H9 (cell line): Measurements from ENCODE around the gene C7. TPM values are rescaled to one million over a fixed set of nuclear protein-coding genes. Genes with fewer than 3 reads are reported as not detected.

Source experiments
- DNase-seq: peaks from one replicate; pipeline ENCODE4 v3.0.0-alpha.2; 2017
- H2AFZ ChIP-seq: one replicate; pipeline ENCODE4 v1.6.1; 2013; ENCODE audit warnings: mild to moderate bottlenecking, low read length, control low read depth, moderate library complexity
- H2AK5ac ChIP-seq: 2 replicates; pipeline ENCODE4 v1.6.1; 2013; ENCODE audit warnings: low read length, control low read depth, mixed read lengths; ENCODE audit not compliant: insufficient read length
- H2BK120ac ChIP-seq: one replicate; pipeline ENCODE4 v1.6.1; 2013; ENCODE audit warnings: low read depth, mild to moderate bottlenecking, low read length, control low read depth, inconsistent platforms; ENCODE audit not compliant: poor library complexity, severe bottlenecking
- H2BK12ac ChIP-seq: 2 replicates; pipeline ENCODE4 v1.6.1; 2013; ENCODE audit warnings: low read length, control low read depth, mixed read lengths, low read depth; ENCODE audit not compliant: insufficient read length
- H2BK15ac ChIP-seq: 2 replicates; pipeline ENCODE4 v1.6.1; 2013; ENCODE audit warnings: low read depth, low read length, control low read depth
- H2BK20ac ChIP-seq: one replicate; pipeline ENCODE4 v1.6.1; 2013; ENCODE audit warnings: low read depth, mild to moderate bottlenecking, low read length, control low read depth, inconsistent platforms; ENCODE audit not compliant: poor library complexity, severe bottlenecking
- H2BK5ac ChIP-seq: 2 replicates; pipeline ENCODE4 v1.6.1; 2013; ENCODE audit warnings: low read length, control low read depth, mixed read lengths; ENCODE audit not compliant: insufficient read length
- H3K14ac ChIP-seq: 2 replicates; pipeline ENCODE4 v1.6.1; 2013; ENCODE audit warnings: low read length, control low read depth; ENCODE audit not compliant: insufficient read depth
- H3K18ac ChIP-seq: 2 replicates; pipeline ENCODE4 v1.6.1; 2013; ENCODE audit warnings: low read depth, mild to moderate bottlenecking, mixed read lengths, low read length, control low read depth; ENCODE audit not compliant: insufficient read length
- H3K23ac ChIP-seq: 2 replicates; pipeline ENCODE4 v1.6.1; 2013; ENCODE audit warnings: low read length, control low read depth, mixed read lengths, low read depth; ENCODE audit not compliant: insufficient read length
- H3K23me2 ChIP-seq: 2 replicates; pipeline ENCODE4 v1.6.1; 2013; ENCODE audit warnings: low read depth, mild to moderate bottlenecking, mixed read lengths, low read length, control low read depth; ENCODE audit not compliant: insufficient read length, poor library complexity, severe bottlenecking
- H3K27ac ChIP-seq: 2 replicates; pipeline ENCODE4 v1.5.1; 2013; ENCODE audit warnings: low read length, control low read depth, mixed read lengths, low read depth; ENCODE audit not compliant: insufficient read length
- H3K27me3 ChIP-seq: 2 replicates; pipeline ENCODE4 v1.6.1; 2013; ENCODE audit warnings: low read length, control low read depth, inconsistent platforms; ENCODE audit not compliant: insufficient read depth
- H3K4ac ChIP-seq: 2 replicates; pipeline ENCODE4 v1.6.1; 2013; ENCODE audit warnings: low read depth, mild to moderate bottlenecking, control low read depth, inconsistent platforms, low read length, moderate library complexity
- H3K4me1 ChIP-seq: 2 replicates; pipeline ENCODE4 v1.6.1; 2013; ENCODE audit warnings: low read length, control low read depth, inconsistent platforms; ENCODE audit not compliant: insufficient read depth
- H3K4me2 ChIP-seq: 2 replicates; pipeline ENCODE4 v1.6.1; 2013; ENCODE audit warnings: low read length, control low read depth, mixed read lengths; ENCODE audit not compliant: insufficient read length, insufficient read depth
- H3K56ac ChIP-seq: 2 replicates; pipeline ENCODE4 v1.6.1; 2013; ENCODE audit warnings: low read depth, mild to moderate bottlenecking, mixed read lengths, low read length, control low read depth; ENCODE audit not compliant: insufficient read length
- H3K79me1 ChIP-seq: 2 replicates; pipeline ENCODE4 v1.6.1; 2013; ENCODE audit warnings: low read depth, mild to moderate bottlenecking, moderate library complexity, low read length, control low read depth, inconsistent platforms; ENCODE audit not compliant: insufficient read depth, poor library complexity, severe bottlenecking
- H3K79me2 ChIP-seq: 2 replicates; pipeline ENCODE4 v1.6.1; 2013; ENCODE audit warnings: low read length, control low read depth, inconsistent platforms; ENCODE audit not compliant: insufficient read depth
- H3K9ac ChIP-seq: 2 replicates; pipeline ENCODE4 v1.6.1; 2013; ENCODE audit warnings: low read length, control low read depth, mixed read lengths; ENCODE audit not compliant: insufficient read length; ENCODE audit errors: extremely low read depth
- H3K9me3 ChIP-seq: one replicate; pipeline ENCODE4 v1.6.1; 2013; ENCODE audit warnings: low read depth, low read length, inconsistent platforms; ENCODE audit not compliant: control insufficient read depth
- H3T11ph ChIP-seq: one replicate; pipeline ENCODE4 v1.6.1; 2013; ENCODE audit warnings: mild to moderate bottlenecking, low read length, control low read depth, inconsistent platforms
- H4K20me1 ChIP-seq: one replicate; pipeline ENCODE4 v1.6.1; 2013; ENCODE audit not compliant: control insufficient read depth, insufficient read length, insufficient read depth
- H4K5ac ChIP-seq: 2 replicates; pipeline ENCODE4 v1.6.1; 2013; ENCODE audit warnings: low read depth, mild to moderate bottlenecking, mixed read lengths, low read length, control low read depth; ENCODE audit not compliant: insufficient read length
- H4K8ac ChIP-seq: replicated peaks from 2 replicates; pipeline ENCODE4 v1.6.1; 2013; ENCODE audit warnings: low read length, control low read depth, mixed read lengths, low read depth; ENCODE audit not compliant: insufficient read length
- H4K91ac ChIP-seq: 2 replicates; pipeline ENCODE4 v1.6.1; 2013; ENCODE audit warnings: low read depth, mild to moderate bottlenecking, moderate library complexity, mixed read lengths, low read length, control low read depth; ENCODE audit not compliant: insufficient read length
- H3K27ac Mint-ChIP-seq, 3 experiments: 2 replicates in 2 of 3; 3 replicates in 1 of 3; pipeline ENCODE4 v1.8.0; 2020 to 2021; ENCODE audit warnings: mixed read lengths in 3 of 3, mild to moderate bottlenecking in 1 of 3, moderate library complexity in 1 of 3
- H3K27me3 Mint-ChIP-seq: 2 replicates; pipeline ENCODE4 v1.8.0; 2021; ENCODE audit warnings: low read depth, mild to moderate bottlenecking, moderate library complexity, mixed read lengths
- H3K36me3 Mint-ChIP-seq, 3 experiments: 2 replicates in 2 of 3; 3 replicates in 1 of 3; pipeline ENCODE4 v1.8.0; 2020 to 2021; ENCODE audit warnings: low read depth in 3 of 3, mixed read lengths in 3 of 3; ENCODE audit not compliant: insufficient read depth in 1 of 3
- H3K4me1 Mint-ChIP-seq, 2 experiments: 2 replicates each; pipeline ENCODE4 v1.8.0; 2020; ENCODE audit warnings: mixed read lengths in 2 of 2
- H3K4me3 Mint-ChIP-seq, 2 experiments: 2 replicates in 1 of 2; 3 replicates in 1 of 2; pipeline ENCODE4 v1.8.0; 2020 to 2021; ENCODE audit warnings: mild to moderate bottlenecking in 2 of 2, mixed read lengths in 2 of 2, moderate library complexity in 1 of 2
- H3K9me3 Mint-ChIP-seq, 2 experiments: 2 replicates in 1 of 2; 3 replicates in 1 of 2; pipeline ENCODE4 v1.8.0; 2020; ENCODE audit warnings: mild to moderate bottlenecking in 2 of 2, mixed read lengths in 2 of 2, moderate library complexity in 1 of 2
- CTCF ChIP-seq: fragments of 200-600 bp; sonication (generic); conservative IDR thresholded peaks from 3 replicates; pipeline ENCODE4 v1.8.0; 2021; ENCODE audit warnings: antibody characterized with exemption, mild to moderate bottlenecking
- WGBS: extraction: QIAGEN DNeasy Blood & Tissue Kit; methylation state at CpG from one replicate; pipeline ENCODE4 v1.1.7; 2013; ENCODE audit warnings: missing lambda C conversion rate, low lambda C conversion rate, mixed read lengths; ENCODE audit not compliant: insufficient read length; ENCODE audit errors: extremely low coverage; 5-methylcytosine and 5-hydroxymethylcytosine counted together
- total RNA-seq: library from RNA; stranded (reverse); gene quantifications from 2 replicates; pipeline ENCODE4 v1.2.1, GENCODE V29; 2021

C7 gene
- total RNA-seq, 1 experiment from 2014 or later, result 0.52 TPM

DNA sequence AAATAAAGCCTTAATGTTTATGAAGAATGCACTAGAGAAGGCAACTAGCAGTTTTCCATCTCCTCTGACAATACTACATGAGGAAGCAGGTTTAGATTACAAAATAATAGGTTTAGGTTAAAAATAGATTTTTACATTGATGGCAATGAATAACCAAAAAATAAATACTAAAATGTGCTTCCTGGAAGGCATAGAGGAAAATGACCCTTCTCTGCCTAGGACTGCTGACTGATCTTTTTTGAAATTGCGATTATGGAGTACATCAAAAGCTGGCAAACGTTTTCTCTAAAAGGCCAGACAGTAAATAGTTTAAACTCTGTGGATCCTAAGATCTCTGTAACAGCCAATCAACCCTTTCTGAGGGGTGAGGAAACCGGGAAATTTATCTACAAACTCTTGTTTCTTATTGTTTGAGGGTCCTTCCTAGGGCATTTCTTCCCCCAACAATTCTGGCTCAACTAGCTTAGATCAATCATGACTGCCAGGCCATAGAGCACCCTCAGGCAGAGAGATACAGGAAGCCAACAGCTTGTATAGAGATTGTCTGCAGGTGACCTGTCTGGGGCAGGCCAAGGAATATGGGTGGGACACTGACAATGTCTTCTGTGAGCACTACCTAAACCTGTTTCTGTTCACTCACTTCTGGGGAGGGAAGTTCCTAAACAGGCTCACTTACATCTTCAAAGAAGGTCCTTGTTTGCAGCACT lies 94.5 kb downstream of the C7 start:
- H3K56ac ChIP-seq, result no peak overlapping the region
- H3K9me3 ChIP-seq, result no peaks in the 10 kb centered on the region
- H2AFZ ChIP-seq, result no peak overlapping the region
- no peaks in the 10 kb centered on the region for H3K79me2 ChIP-seq
- H2BK120ac ChIP-seq, result no peak overlapping the region
- no peak overlapping the region for H3K4ac ChIP-seq
- no peaks in the 10 kb centered on the region for H3K79me1 ChIP-seq
- no peaks in the 10 kb centered on the region for H3K27me3 ChIP-seq
- H2BK5ac ChIP-seq, result no peak overlapping the region
- no peak overlapping the region for H2BK20ac ChIP-seq
- H3K4me2 ChIP-seq, result no peak overlapping the region
- no peak overlapping the region for H3K23ac ChIP-seq
- no peaks in the 10 kb centered on the region for H3K27me3 Mint-ChIP-seq
- H3K23me2 ChIP-seq, result no peaks in the 10 kb centered on the region
- H3K14ac ChIP-seq, result no peak overlapping the region
- H3K4me1 Mint-ChIP-seq, result no peaks in the 10 kb centered on the region
- H4K8ac ChIP-seq, result no peak overlapping the region
- no peak overlapping the region for H3K27ac Mint-ChIP-seq
- H3K4me3 Mint-ChIP-seq, result no peak overlapping the region
- H3K4me1 ChIP-seq, result no peaks in the 10 kb centered on the region
- no peak overlapping the region for H3K18ac ChIP-seq
- WGBS, result no CpG with 5 or more reads among the region's 3 CpGs
- no peak overlapping the region for H3T11ph ChIP-seq
- H3K9me3 Mint-ChIP-seq, result no peaks in the 10 kb centered on the region; a peak in 1 of 5 replicates
- DNase-seq, result no peak
- H4K91ac ChIP-seq, result no peak overlapping the region
- no peaks in the 10 kb centered on the region for H4K20me1 ChIP-seq
- no peak overlapping the region for H2BK15ac ChIP-seq
- H3K36me3 Mint-ChIP-seq, result no peaks in the 10 kb centered on the region
- no peak overlapping the region for H3K9ac ChIP-seq
- no peak overlapping the region for H4K5ac ChIP-seq
- H2AK5ac ChIP-seq, result no peak overlapping the region
- no peak overlapping the region for H2BK12ac ChIP-seq
- no peak for TF ChIP-seq CTCF
- no peak overlapping the region for H3K27ac ChIP-seq
